Lower leg skin (tissue), 4 donors: ENCODE measurements around the gene EBF3. TPM values are rescaled to one million over a fixed set of nuclear protein-coding genes. Genes with fewer than 3 reads are reported as not detected.

ENCODE experiments used
- DNase-seq, 2 donors: peaks; one replicate each; pipeline ENCODE4 v3.0.0-alpha.2; 2019; ENCODE audit warnings: low spot score in 2 of 2
- H3K4me3 ChIP-seq: fragments of 200-600 bp; sonication (generic); 2 replicates; pipeline ENCODE4 v1.5.1; 2017; ENCODE audit warnings: mild to moderate bottlenecking, low read depth; ENCODE audit not compliant: poor library complexity, severe bottlenecking
- POLR2A ChIP-seq, 2 donors: fragments of 450-650 bp; IDR thresholded peaks; one replicate each; pipeline ENCODE4 v1.6.1; 2016 to 2017; ENCODE audit warnings: antibody characterized with exemption in 2 of 2, mild to moderate bottlenecking in 1 of 2, moderate library complexity in 1 of 2
- WGBS, 2 donors: methylation state at CpG; one replicate each; pipeline ENCODE4 v1.1.5; 2018; 5-methylcytosine and 5-hydroxymethylcytosine counted together
- intact Hi-C: fragments of 100-400 bp; cut with DNase I; formaldehyde crosslinking; loops from one replicate; pipeline ENCODE4 v1.15.0; 2023; ENCODE audit warnings: low total_unique reads
- total RNA-seq, 4 donors: library from RNA; depleted of rRNA; stranded (reverse); fragments of >200 nt; gene quantifications; one replicate each; pipeline ENCODE4 v1.1.0, GENCODE V29; 2016
- TF ChIP-seq, protein P1 (sequence below), 3 donors: fragments of 450-650 bp; IDR thresholded peaks; one replicate each; pipeline ENCODE4 v1.5.1; 2016; ENCODE audit warnings: antibody characterized with exemption in 3 of 3, mild to moderate bottlenecking in 3 of 3, moderate library complexity in 2 of 3

The EBF3 gene
- total RNA-seq, 4 donors from 2014 or later, result 0.80 to 8.5 (median 2.4) TPM

DNA sequence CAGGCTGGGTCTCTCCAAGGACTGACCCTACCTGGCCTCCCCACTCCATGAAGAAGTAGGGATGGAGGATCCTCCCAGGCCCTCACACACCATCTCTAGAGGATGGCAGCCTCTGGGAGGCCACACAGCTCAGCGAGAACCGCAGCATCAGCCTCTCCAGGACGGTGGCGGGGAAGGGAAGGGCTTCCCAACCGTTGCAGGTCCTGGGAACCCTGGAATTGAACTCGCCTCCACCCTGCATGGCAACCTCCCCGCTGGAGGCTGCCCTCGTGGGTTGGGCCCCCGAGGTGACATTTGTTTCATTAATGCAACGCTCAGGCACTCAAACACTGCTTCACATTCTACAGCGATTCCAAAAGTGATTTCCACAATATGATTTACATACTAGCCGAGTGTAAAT, 58.5 kb downstream of the EBF3 start:
- WGBS, 2 donors, result 84 to 91% methylated on average over 12 of the region's 12 CpGs
- no peak for DNase-seq
- intact Hi-C loops, result no loop called here
- no peak overlapping the region for H3K4me3 ChIP-seq
- TF ChIP-seq, protein P1, sequence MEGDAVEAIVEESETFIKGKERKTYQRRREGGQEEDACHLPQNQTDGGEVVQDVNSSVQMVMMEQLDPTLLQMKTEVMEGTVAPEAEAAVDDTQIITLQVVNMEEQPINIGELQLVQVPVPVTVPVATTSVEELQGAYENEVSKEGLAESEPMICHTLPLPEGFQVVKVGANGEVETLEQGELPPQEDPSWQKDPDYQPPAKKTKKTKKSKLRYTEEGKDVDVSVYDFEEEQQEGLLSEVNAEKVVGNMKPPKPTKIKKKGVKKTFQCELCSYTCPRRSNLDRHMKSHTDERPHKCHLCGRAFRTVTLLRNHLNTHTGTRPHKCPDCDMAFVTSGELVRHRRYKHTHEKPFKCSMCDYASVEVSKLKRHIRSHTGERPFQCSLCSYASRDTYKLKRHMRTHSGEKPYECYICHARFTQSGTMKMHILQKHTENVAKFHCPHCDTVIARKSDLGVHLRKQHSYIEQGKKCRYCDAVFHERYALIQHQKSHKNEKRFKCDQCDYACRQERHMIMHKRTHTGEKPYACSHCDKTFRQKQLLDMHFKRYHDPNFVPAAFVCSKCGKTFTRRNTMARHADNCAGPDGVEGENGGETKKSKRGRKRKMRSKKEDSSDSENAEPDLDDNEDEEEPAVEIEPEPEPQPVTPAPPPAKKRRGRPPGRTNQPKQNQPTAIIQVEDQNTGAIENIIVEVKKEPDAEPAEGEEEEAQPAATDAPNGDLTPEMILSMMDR (IDR thresholded peaks at IDR 0.05), result no peak
- no peak for TF ChIP-seq POLR2A (IDR thresholded peaks at IDR 0.05)

DNA sequence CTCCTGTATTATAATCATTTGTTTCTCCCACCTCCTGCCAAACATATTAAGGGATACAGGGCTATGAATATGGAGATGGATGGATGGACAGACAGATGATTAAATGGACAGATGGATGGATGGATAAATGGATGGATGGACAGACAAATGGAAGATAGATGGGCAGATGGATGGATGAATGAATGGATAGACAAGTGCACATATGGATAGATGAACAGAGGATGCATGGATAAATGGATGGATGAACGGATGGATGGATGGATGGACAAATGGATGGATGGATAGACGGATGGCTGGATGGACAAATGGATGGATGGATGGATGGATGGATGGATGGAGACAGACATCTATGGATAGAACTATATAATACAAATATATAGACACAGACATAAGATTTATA, 59.8 kb downstream of the EBF3 start:
- intact Hi-C loops, result no loop called here
- 83 to 88% methylated on average over 2 of the region's 2 CpGs for WGBS, 2 donors

DNA sequence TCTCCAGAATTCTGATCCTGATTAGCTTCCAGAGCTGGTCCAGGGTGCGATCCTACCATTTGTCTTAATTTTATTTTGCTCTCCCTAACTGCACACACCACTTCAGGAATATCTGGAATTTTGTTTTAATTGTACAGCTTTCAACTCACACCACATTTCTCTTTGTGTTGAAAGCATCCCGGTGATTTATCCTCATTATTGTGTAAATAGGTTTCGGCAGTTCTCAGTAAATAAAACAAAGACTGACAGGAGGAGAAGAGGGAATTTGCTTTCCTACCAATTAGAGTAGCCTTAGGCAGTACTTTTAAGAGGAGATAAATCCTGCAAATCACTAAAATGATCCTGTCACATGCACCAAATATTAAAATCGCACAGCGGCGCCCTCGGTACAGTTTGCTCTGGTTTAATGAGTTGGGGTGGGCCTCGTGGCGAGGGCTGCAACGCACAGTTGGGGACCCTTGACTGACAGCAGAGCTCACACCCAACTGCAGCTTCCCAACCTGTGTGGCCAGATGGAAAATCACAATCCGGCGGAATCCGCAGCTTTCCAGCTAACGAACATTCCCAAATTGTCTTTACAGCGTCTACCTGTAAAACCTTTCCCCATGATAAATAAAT, 62.6 kb downstream of the EBF3 start:
- 51 to 55% methylated on average over 15 of the region's 15 CpGs for WGBS, 2 donors
- DNase-seq, result no peak
- H3K4me3 ChIP-seq, result no peak overlapping the region
- TF ChIP-seq POLR2A (IDR thresholded peaks at IDR 0.05), result no peak
- TF ChIP-seq, protein P1 (IDR thresholded peaks at IDR 0.05), result no peak
- intact Hi-C loops, result no loop called here

More for the DNA sequence above, 59.8 kb downstream of the EBF3 start:
- no peak overlapping the region for H3K4me3 ChIP-seq
- TF ChIP-seq, protein P1 (IDR thresholded peaks at IDR 0.05), result no peak
- TF ChIP-seq POLR2A (IDR thresholded peaks at IDR 0.05), result no peak
- no peak for DNase-seq

DNA sequence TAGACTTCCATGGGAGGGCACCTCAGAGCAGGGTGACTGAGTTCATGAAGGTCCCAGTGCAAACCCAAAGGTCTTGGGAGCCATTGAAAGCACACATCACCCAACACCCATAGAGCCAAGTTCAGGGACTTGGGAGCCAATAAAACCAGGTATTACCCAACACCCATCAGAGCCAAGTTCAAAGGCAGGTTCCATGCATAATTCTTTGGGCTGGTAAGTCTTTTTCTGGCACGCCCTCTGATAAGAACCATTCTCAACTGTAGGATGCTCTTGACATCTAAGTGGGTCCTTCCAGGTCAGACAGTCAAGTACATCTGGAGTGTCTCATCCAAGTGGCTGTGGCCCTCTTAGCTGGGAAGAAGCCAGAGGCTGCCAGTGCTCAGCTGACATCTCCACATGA, 63.2 kb downstream of the EBF3 start:
- no peak overlapping the region for H3K4me3 ChIP-seq
- DNase-seq, result no peak
- intact Hi-C loops, result no loop called here
- 82 to 83% methylated on average over 1 of the region's 1 CpG for WGBS, 2 donors
- no peak for TF ChIP-seq POLR2A (IDR thresholded peaks at IDR 0.05)
- TF ChIP-seq, protein P1 (IDR thresholded peaks at IDR 0.05), result no peak

DNA sequence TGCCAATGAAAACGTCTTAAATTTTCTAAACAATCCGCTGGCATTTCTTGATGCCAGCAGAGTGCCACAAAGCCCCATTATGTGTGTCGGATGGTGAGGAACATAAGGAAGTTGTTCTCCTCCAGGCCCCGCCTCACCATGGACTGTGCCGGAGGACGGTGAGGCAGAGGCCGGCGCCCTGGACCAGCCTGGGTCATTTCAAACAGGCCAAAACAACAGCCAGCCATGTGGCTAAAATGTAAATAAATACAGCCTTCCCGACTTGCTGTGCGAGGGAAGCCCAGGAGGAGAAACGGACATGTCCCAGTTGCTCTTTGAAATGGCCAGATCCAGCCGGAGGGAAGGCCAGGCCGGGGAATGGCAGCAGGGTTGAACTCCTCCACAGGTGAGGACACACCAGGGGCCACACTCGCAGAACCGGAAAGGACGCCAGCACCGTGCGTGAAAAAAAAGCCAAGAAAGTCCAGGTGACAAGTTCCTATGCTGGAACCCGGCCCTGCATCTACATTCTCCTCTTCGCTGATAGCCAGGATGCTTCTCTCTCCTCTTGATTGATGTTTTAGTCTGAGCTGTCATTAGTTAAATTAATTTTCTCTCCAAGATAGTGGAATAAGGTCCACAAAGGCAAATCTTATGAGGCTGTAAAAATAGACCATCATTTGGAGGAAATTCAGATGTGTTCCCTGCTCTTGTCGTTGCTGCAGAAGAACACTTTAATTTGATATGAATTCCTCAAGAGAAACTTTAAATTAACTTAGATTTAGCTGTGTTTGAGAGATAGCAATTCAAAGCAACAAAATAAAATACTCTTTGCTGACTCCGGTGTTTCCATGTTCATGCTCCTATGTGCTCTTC, 64.6 kb downstream of the EBF3 start:
- WGBS, 2 donors, result 77 to 86% methylated on average over 22 of the region's 22 CpGs
- TF ChIP-seq, protein P1 (IDR thresholded peaks at IDR 0.05), result no peak
- TF ChIP-seq POLR2A (IDR thresholded peaks at IDR 0.05), result no peak
- no peak overlapping the region for H3K4me3 ChIP-seq
- intact Hi-C loops, result no loop called here
- DNase-seq, result no peak
